Fibroblast of lung (primary cell): ENCODE results near the gene ZC3H15. TPM values are rescaled to one million over a fixed set of nuclear protein-coding genes. Genes with fewer than 3 reads are reported as not detected.
A peak's percentile ranks its signal among the peaks of the same experiment; 100 is the strongest.

Source experiments
- DNase-seq, 2 donors: peaks; one replicate each; pipeline versions ENCODE4 v3.0.0 to v3.0.0-alpha.2; 2010; ENCODE audit warnings: low read depth in 2 of 2
- H2AFZ ChIP-seq: 2 replicates; pipeline ENCODE4 v1.5.1; 2012; ENCODE audit warnings: low read length, control low read depth, inconsistent platforms
- H3K27ac ChIP-seq: 2 replicates; pipeline ENCODE4 v1.5.1; 2011; ENCODE audit warnings: low read length, control low read depth; ENCODE audit not compliant: insufficient read depth
- H3K27me3 ChIP-seq: 2 replicates; pipeline ENCODE4 v1.5.1; 2011; ENCODE audit warnings: mild to moderate bottlenecking, low read length; ENCODE audit not compliant: control insufficient read depth, insufficient read depth
- H3K36me3 ChIP-seq: 2 replicates; pipeline ENCODE4 v1.5.1; 2011; ENCODE audit warnings: low read length; ENCODE audit not compliant: control insufficient read depth, insufficient read depth
- H3K4me1 ChIP-seq: 2 replicates; pipeline ENCODE4 v1.5.1; 2011; ENCODE audit warnings: low read length; ENCODE audit not compliant: control insufficient read depth, insufficient read depth; ENCODE audit errors: extremely low read depth
- H3K4me2 ChIP-seq: 2 replicates; pipeline ENCODE4 v1.5.1; 2011; ENCODE audit warnings: low read length, control low read depth; ENCODE audit not compliant: insufficient read depth; ENCODE audit errors: extremely low read depth
- H3K4me3 ChIP-seq, 4 experiments: fragments of 200-600 bp in 1 of 4; sonication (generic) in 1 of 4; replicated peaks in 1 of 4; 2 replicates each; pipeline ENCODE4 v1.5.1; 2011 to 2016; ENCODE audit warnings: low read length in 4 of 4, low read depth in 3 of 4, mild to moderate bottlenecking in 3 of 4, control low read depth in 2 of 4, inconsistent platforms in 1 of 4, mixed read lengths in 1 of 4; ENCODE audit not compliant: insufficient read depth in 1 of 4; ENCODE audit errors: control extremely low read depth in 1 of 4
- H3K79me2 ChIP-seq: 2 replicates; pipeline ENCODE4 v1.5.1; 2012; ENCODE audit warnings: mild to moderate bottlenecking, low read length, inconsistent platforms; ENCODE audit not compliant: control insufficient read depth, insufficient read depth
- H3K9ac ChIP-seq: 2 replicates; pipeline ENCODE4 v1.5.1; 2011; ENCODE audit warnings: mild to moderate bottlenecking, low read length, control low read depth; ENCODE audit not compliant: insufficient read depth
- H3K9me3 ChIP-seq: 2 replicates; pipeline ENCODE4 v1.5.1; 2012; ENCODE audit warnings: low read depth, low read length; ENCODE audit not compliant: control insufficient read depth, insufficient read depth
- H4K20me1 ChIP-seq: 2 replicates; pipeline ENCODE4 v1.5.1; 2011; ENCODE audit warnings: low read length; ENCODE audit not compliant: control insufficient read depth, insufficient read depth; ENCODE audit errors: extremely low read depth
- EZH2 ChIP-seq: IDR thresholded peaks from 2 replicates; pipeline ENCODE4 v1.5.1; 2012; ENCODE audit warnings: low read length, control low read depth, mild to moderate bottlenecking; ENCODE audit errors: missing control alignments
- polyA plus RNA-seq, 2 donors: library from polyadenylated mRNA; depleted of rRNA in 1 of 2; stranded (reverse) in 1 of 2; unstranded in 1 of 2; fragments of >200 nt; gene quantifications; 2 replicates each; pipeline ENCODE4 v1.2.1, GENCODE V29; 2011 to 2012; ENCODE audit warnings: missing spikeins in 1 of 2
- total RNA-seq: library from RNA; depleted of rRNA; stranded (reverse); fragments of >200 nt; gene quantifications from 2 replicates; pipeline ENCODE4 v1.2.1, GENCODE V29; 2014
- TF ChIP-seq, protein P1 (sequence below), 2 donors: IDR thresholded peaks in 1 of 2; conservative IDR thresholded peaks in 1 of 2; 1 replicate in 1 of 2; 2 replicates in 1 of 2; pipeline ENCODE4 v1.5.1; 2011 to 2012; ENCODE audit warnings: low read length in 2 of 2, control low read depth in 1 of 2, inconsistent platforms in 1 of 2, low read depth in 1 of 2, mild to moderate bottlenecking in 1 of 2

Gene ZC3H15
- total and polyA plus RNA-seq, 2 donors (not counting 1 experiment from before 2014, with no cell fraction given), result 79.9 to 83.8 TPM

DNA sequence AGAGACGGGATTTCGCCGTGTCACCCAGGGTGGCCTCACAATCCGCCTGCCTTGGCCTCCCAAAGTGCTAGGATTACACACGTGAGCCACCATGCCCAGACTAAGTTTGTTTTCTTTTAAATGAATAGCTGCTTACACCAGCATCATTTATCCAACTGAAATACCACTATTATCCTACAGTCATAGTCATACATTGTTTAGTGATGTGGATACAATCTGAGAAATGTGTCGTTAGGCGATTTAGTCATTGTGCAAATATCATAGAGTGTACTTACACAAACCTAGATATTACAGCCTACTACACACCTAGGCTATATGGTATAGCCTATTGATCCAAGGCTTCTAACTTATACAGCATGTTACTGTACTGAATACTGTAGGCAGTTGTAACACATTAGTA, 10.3 kb downstream of the ZC3H15 start:
- H3K9ac ChIP-seq, result no peak overlapping the region
- no peak overlapping the region for H3K27ac ChIP-seq
- no peak overlapping the region for H3K4me2 ChIP-seq
- H3K9me3 ChIP-seq, result no peaks in the 10 kb centered on the region
- H2AFZ ChIP-seq, result no peak overlapping the region
- H3K27me3 ChIP-seq, result no peaks in the 10 kb centered on the region
- peaks cover 55% of the 10 kb centered on the region for H3K79me2 ChIP-seq
- peak in 1 of 2 donors; percentile 57 for DNase-seq
- TF ChIP-seq, protein P1, sequence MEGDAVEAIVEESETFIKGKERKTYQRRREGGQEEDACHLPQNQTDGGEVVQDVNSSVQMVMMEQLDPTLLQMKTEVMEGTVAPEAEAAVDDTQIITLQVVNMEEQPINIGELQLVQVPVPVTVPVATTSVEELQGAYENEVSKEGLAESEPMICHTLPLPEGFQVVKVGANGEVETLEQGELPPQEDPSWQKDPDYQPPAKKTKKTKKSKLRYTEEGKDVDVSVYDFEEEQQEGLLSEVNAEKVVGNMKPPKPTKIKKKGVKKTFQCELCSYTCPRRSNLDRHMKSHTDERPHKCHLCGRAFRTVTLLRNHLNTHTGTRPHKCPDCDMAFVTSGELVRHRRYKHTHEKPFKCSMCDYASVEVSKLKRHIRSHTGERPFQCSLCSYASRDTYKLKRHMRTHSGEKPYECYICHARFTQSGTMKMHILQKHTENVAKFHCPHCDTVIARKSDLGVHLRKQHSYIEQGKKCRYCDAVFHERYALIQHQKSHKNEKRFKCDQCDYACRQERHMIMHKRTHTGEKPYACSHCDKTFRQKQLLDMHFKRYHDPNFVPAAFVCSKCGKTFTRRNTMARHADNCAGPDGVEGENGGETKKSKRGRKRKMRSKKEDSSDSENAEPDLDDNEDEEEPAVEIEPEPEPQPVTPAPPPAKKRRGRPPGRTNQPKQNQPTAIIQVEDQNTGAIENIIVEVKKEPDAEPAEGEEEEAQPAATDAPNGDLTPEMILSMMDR (conservative IDR thresholded peaks at IDR 0.05 in 1 of 2, IDR thresholded peaks at IDR 0.05 in 1 of 2; ENCODE audit: low read depth in 1 of 2, low read length in 2 of 2), result no peak
- no peak for TF ChIP-seq EZH2
- H3K36me3 ChIP-seq, result peaks cover 7% of the 10 kb centered on the region
- no peak overlapping the region for H3K4me3 ChIP-seq
- peaks cover 2% of the 10 kb centered on the region for H4K20me1 ChIP-seq
- no peaks in the 10 kb centered on the region for H3K4me1 ChIP-seq

DNA sequence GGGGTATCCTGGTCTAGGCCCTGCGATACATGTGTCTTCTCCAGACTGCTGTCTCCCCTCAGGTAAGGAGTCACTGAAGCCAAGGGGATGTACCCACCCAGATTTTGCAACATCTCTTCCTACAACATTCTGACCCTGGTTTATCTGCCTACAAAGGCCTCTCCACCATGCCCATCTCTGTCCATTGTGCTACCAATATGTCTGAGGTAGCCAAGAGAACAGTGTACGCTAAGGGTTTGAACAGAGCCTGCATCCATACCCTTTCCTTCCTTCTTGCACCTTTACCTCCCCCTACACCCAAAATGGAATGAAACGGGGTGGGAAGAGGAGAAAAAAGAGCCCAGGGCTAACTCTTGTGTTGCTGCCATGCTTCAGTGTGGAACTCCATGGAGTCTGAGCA, 11.9 kb downstream of the ZC3H15 start:
- H3K4me1 ChIP-seq, result no peaks in the 10 kb centered on the region
- TF ChIP-seq, protein P1 (conservative IDR thresholded peaks at IDR 0.05 in 1 of 2, IDR thresholded peaks at IDR 0.05 in 1 of 2; ENCODE audit: low read depth in 1 of 2, low read length in 2 of 2), result no peak
- no peak for TF ChIP-seq EZH2
- no peak for DNase-seq
- no peak overlapping the region for H2AFZ ChIP-seq
- H3K9me3 ChIP-seq, result no peaks in the 10 kb centered on the region
- peaks cover 40% of the 10 kb centered on the region for H3K79me2 ChIP-seq
- H4K20me1 ChIP-seq, result peaks cover 2% of the 10 kb centered on the region
- peaks cover 7% of the 10 kb centered on the region for H3K36me3 ChIP-seq
- H3K27ac ChIP-seq, result no peak overlapping the region
- no peak overlapping the region for H3K4me3 ChIP-seq
- no peak overlapping the region for H3K4me2 ChIP-seq
- H3K27me3 ChIP-seq, result no peaks in the 10 kb centered on the region
- H3K9ac ChIP-seq, result no peak overlapping the region

DNA sequence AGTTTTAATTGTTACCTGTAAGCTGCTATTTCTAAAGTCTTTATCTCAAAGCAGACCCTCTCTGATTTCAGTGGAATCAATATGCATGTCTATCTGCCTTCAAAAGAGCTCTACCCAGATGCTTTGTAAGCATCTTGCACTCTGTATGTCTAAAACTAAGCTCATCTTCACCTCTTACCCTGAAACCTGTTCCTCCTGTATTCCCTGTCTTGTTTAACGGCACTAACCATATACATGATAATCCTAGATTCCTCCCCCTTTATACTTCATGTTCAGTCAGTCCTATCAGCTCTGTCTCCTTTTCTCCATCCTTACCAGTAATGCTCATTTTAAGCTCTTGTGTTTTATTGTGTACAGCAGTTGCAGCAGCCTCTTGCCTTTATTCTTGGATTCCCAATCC, 12.8 kb downstream of the ZC3H15 start:
- Histone ChIP-seq H4K20me1 (no peaks in the 10 kb centered on the region), H3K27me3 (no peaks in the 10 kb centered on the region), H3K4me2 (no peak overlapping the region), H2AFZ (no peak overlapping the region), H3K79me2 (peaks cover 31% of the 10 kb centered on the region), H3K4me1 (no peaks in the 10 kb centered on the region), H3K27ac (no peak overlapping the region), H3K9me3 (no peaks in the 10 kb centered on the region), H3K9ac (no peak overlapping the region), H3K4me3 (no peak overlapping the region), H3K36me3 (peaks cover 7% of the 10 kb centered on the region)
- no peak for DNase-seq
- TF ChIP-seq EZH2, result no peak
- TF ChIP-seq, protein P1 (conservative IDR thresholded peaks at IDR 0.05 in 1 of 2, IDR thresholded peaks at IDR 0.05 in 1 of 2; ENCODE audit: low read depth in 1 of 2, low read length in 2 of 2), result no peak
